HG02588 (cell line): Measurements from ENCODE around the gene CCDC12.
"Not testable (repeated sequence)": the region's sequence is repeated elsewhere in the genome, so short reads cannot be mapped to it uniquely, and the experiment has no call there.

Experiments
- ATAC-seq: cut with Tn5 transposase; IDR thresholded peaks from one replicate; pipeline ENCODE4 v1.9.1; 2021; ENCODE audit warnings: mild to moderate bottlenecking, moderate library complexity; ENCODE audit not compliant: unreplicated experiment

CCDC12 gene

DNA sequence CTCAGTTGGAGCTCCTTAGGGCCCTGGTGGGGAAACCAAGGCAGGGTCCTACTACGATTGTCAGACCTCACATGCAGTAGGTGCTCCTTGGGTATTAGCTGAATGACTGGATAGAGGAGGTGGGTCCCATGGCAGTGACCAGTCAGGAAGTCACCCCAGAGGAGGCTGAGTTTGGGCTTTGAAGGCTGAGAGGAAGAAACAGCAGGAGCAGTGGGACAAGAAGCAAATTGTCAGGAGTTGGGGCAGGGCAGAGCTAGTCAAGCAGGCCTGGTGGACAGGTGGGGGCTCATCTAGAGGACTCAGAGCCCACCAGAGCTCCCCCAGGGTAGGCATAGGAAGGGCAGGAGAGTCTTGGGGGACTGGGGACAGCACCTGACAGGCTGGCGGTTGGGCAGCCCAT is 6.0 kb upstream of the CCDC12 start:
- no peak for ATAC-seq

DNA sequence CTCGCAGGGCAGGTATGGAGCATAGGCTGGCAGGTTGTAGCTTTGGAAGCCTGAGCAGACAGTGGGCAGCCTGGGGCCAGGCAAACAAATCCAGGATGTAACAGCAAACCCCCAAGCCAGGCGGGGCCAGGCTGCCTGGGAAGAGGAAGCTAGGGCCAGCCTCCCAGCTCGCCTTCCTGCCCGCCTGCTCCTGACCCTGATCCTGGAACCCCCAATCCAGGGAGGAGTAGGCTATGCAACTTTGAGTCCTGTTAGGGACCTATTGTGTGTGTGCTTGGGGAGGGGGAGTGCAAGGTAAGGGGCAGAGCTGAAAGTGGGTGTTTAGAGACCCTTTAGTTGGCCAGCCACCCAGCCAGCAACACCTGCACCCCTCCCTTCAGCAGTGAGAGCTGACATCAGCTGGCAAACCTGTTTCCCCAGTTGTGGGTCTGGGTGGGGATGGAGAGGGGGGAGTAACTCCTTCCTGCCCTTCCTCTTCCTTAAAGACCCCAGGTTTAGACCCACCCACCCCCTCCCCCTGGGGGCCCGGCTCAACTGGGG is 5.5 kb upstream of the CCDC12 start:
- no peak for ATAC-seq

DNA sequence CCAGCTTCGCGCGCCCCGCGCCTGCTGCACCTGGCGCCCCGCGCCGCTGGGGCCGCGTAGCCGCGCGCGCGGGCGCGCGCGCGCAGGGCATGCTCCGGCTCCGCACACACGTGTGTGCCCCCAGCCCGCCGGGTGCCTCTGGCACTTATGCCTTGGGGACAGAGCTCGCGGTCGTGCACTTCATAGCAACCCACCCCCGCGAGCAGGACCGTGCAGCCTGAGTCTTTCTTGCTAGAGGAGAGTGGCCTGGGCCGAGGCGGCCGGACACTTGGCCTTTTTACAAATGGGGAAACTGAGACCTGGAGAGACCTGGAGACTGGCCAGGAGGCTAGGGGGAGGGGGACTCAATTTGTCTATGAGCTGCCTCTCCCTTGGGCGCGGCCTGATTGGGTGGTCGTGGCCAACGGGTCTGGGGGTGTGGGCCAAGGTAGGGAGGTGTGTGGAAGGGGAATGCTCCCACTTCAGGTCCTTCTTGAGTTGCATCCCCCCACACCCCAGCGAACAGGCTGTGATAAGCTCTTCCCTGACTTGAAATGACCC is 3.5 kb upstream of the CCDC12 start:
- peak; percentile 7 for ATAC-seq

DNA sequence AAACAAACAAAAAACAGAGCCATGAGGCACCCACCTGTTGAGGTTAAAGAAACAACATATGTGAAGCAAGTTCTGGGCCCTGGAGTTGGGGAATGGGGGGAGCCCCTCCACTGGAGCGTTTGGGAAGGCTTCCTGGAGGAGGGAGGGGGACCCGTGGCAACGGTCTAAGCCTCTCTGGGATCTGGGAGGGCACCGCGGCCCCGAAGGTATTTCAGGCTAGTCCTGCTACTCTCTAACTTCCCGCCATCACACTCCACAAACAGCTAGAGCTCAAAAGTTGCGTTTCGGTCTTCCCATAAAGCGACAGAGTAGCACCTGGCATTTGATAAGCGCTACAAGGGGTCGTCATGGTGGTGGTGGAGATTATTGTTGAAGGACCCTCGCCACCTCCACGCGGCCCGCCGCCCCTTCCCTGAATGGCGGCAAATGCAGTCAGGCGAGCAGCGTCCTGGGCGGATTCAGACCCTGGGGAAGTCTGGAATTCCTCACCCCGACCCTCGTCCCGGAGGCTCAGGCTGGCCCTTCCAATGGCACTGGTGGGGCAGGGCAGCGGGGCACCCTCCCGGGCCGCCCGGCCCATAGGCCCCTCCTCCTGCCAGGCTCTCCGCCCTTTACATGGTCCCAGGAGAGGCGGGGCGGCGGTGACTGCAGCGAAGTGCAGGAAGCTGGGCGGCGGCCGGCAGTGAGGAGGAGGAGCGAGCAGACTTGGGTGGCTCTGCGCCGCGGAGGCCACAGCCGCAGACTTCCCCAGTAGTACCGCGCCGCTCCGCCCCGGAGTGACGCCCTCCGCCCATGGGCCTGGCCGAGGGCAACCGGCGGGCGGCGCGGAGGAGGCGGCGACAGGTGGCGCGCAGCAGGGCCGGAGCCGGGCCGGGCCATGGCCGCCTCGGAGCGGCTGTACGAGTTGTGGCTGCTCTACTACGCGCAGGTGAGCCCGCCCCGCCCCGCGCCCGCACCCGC is 2.7 kb upstream of the CCDC12 start, which contains the start of gene NBEAL2:
Gene NBEAL2, plus strand, starts transcription at position 682 of the 960 bp plus-strand sequence. Its CDS starts 196 bp downstream, at position 878.
- peak; percentile 66 for ATAC-seq

DNA sequence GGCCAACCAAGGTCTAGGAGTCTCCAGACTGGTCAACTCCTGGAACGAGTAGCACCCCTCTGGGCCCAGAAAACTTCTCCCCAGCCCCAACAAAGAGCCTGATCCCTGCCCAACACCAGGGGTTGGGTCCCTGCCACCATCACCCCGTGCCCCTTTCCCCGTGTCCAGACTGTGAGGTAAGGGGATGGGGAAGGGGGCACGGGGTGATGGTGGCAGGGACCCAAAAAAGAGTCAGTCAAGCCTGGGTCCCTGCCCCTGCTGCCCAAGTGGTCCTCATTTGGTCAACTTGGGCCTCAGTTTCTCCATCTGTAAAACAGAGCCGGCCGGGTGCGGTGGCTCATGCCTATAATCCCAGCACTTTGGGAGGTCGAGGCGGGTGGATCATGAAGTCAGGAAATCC is 1.8 kb upstream of the CCDC12 start:
- ATAC-seq, result no peak

DNA sequence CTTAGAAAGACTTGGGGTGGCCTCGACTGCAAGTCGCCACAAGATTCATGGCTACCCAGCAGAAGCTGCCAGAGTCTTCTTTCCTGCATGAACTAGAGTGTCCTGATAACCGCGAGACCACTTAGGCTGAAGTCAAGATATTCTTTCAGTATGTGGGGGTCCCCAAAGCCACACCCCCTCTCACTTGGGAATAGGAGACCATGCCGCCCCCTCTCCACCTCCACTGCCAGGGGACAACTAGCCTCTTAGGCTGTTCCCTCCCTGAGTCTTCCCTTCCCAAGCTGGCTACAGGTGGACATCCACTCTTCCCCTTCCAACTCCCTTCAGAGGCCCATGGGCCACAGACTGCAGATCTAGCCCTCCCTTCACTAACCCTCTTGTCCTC is 1.3 kb upstream of the CCDC12 start:
- ATAC-seq, result no peak

DNA sequence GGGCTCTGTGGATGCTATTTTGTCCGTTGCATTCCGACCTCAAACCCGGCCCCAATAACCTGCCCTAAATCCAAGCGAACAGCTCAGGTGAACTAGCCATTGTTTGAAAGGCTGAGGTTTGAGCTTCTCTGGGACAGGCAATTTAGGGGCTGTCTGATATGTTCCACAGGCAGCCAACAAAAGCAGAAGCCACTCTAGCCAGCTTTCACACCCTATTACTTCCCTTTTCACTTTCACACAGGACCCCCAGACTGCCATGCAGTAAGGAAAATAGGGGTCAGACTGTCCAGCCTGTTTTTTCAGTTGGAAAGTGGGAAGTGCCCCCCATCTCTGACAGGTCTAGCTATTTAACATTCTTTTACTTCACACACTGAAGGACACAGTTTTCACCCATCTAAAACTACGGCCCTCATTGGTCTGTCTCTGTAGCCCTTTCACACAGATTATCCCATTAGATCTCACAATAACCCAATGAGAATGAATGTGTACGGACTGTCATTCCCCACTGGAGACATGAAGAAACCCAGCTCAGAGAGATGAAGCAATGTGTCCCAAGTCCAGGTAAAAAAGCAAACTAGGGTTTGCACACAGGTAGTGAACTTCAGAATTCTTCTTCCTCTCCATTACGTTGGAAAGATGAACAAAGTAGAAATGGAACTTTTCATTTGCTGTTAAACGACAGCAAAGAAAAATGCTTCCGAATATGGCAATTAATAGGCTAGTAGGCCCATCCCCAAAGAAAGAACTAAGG is 1.9 kb downstream of the CCDC12 start:
- ATAC-seq, result no peak

DNA sequence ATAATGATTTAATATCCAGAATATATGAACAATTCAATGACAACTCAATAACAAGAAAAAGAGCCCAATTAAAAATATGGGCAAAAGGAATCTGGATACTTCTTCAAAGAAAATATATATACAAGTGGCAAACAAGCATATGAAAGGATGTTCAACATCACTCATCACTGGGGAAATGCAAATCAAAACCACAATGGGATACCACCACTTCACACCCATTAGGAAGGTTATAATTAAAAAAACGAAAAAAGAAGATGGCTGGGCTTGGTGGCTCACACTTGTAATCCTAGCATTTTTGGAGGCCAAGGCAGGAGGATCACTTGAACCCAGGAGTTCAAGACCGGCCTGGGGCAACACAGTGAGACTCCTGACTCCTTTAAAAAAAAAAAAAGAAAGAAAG is 4.1 kb downstream of the CCDC12 start:
- ATAC-seq, result no peak

DNA sequence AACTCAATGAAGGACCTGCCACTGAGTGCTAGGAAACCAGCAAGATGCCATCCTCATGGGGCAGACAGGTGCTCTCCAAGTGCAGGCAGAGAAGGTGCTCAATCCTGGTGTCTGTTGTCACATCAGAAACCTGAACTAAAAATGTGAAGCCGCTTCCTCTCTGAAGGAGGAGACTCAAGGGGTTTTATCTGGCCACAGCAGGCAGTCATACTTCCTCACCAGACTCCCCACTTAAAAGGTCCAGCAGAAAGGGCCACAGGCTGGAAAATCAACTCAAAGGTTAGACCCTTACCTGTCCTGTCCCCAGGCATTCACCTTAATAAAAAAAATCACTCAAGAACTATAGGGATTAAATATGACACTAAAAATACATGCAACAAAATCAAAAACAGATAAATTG is 4.8 kb downstream of the CCDC12 start:
- no peak for ATAC-seq

DNA sequence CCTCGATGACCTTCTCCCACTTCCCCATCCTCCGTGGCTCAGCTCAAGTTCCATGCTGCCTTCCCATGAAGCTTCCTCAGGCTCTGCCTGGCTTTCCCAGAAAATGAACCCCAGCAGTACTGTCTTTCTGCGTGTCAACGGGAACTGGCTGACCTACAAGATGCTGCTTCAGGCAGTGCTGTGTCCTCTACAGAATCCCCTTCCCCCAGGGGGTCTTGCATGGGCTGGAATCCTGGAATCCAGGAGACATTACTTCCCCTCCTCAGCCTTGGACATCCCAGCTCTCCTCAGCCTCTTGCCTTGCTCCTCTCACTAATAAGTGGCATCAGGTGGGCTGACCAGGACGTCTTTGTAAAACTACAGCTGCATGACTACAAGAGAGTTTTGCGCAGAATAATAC is 5.4 kb downstream of the CCDC12 start:
- ATAC-seq, result no peak

DNA sequence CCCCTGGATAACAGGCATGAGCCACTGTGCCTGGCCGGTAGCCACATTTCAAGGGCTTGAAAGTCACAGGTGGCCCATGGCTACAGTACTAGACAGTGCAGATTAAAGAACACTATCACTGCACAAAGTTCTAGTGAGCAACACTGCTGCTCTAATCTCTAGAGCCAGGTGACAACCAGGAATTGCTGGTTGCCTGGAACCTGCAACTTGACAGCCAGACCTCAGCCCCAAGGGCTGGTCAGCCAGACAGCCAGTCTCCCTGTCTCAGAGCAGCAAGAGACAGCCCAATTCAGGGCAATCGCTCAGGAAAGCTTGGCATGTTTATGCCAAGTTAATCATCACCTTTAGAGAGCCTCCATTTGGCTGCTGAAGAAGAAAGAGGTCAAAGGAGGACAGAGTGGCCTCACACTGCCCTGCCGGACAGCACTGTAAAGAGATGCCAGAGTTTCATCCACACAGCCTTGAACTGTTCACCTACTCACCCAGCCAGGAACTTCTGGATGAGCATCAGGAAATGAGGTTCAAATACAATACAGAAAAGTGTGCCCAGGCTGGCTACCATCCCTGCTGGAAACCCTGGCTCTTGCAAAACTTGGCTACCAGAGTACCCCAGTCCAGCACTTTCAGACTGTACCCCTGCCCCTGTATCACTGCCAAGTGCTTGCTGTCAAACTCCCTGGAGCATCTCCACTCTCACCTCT is 6.0 kb downstream of the CCDC12 start:
- ATAC-seq, result no peak

DNA sequence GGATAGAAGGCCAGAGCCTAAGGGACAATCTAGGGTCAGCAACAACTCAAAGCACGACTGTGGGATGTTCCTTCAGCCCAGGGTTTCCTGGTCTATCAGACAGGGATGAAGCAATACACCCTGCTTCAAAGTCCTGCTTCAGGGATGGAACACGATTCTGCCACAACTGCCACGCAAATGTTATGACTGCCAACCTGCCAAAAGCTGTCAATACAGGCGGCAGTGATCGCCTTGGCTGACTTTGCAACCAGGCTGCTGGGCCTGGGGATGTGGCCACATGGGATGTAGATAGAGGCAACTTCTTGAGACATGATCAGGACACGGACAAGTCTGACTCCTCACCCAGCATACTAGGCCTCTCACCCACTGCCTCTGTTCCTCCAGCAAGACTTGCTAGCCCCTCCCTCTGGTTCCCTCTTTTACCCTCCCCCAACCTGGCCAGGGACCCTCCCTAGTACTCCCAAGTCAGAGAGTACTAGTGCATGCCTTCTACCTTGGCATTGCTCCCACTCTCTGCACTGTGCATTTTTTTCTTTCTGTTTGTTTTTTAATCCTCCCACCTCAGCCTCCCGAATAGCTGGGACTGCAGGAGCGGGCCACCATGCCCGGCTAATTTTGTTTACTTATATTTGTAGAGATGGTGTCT is 7.6 kb downstream of the CCDC12 start:
- no peak for ATAC-seq

DNA sequence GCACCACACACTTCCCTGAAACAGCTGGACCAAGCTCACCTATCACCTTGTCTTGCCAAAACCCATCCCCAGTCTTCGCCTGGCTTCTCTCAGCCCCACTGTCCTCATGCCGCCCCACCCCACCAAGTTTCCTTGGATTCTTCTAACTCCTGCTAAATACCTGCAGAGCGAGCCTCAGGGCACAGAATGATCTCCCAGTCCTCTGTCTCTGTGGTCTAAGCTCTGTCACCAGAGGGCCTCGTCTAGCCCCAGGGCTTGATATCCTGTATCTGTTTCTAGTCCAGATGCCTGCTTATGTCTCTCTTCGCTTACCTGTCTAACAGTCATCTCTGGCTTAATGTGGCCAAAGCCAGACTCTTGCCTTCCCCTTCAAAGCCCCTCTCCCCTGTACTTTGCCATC is 9.7 kb downstream of the CCDC12 start:
- ATAC-seq, result no peak

DNA sequence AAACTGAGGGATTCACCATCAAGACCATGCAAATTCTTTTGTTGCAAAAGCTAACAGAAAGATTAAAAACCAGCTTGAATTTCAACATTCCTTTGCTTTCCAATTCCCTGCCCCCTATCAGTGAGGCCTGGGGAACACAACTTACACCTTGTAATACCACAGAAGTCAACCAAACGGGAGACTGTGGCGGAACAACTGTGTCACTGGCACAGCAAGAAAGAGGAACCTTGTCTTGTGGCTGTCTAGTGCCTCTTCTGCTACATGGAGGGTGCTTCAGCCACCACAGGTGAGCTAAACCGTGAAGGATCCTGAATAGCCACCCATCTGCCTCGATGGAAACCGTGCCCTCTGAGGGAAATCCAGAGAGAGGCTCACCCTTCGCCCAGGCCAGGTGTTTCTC is 11.4 kb downstream of the CCDC12 start:
- no peak for ATAC-seq

DNA sequence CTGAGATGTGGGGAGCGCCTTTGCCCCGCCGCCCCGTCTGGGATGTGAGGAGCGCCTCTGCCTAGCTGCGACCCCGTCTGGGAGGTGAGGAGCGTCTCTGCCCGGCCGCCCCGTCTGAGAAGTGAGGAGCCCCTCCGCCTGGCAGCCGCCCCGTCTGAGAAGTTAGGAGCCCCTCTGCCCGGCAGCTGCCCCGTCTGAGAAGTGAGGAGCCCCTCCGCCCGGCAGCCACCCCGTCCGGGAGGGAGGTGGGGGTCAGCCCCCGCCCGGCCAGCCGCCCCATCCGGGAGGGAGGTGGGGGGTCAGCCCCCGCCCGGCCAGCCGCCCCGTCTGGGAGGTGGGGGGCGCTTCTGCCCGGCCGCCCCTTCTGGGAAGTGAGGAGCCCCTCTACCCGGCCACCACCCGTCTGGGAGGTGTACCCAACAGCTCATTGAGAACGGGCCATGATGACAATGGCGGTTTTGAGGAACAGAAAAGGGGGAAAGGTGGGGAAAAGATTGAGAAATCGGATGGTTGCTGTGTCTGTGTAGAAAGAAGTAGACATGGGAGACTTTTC is 12.4 kb downstream of the CCDC12 start:
- not testable (repeated sequence) for ATAC-seq

DNA sequence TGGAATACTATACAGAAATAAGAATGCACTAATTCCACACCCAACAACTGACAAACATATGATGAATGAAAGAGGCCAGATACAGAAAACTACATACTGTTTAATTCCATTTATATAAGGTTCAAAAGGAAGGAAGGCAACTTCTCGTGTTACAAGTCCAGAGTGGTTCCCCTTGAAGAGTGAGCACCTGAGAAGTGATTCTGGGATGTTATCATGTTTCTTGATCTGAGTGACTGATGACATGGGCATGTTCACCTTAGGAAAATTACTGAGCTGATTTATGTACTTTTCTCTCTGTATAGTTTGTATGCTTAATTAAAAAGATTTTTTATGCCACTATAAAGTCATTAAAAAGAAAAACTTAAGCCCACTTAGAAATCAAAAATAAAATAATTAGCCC is 13.6 kb downstream of the CCDC12 start:
- no peak for ATAC-seq

DNA sequence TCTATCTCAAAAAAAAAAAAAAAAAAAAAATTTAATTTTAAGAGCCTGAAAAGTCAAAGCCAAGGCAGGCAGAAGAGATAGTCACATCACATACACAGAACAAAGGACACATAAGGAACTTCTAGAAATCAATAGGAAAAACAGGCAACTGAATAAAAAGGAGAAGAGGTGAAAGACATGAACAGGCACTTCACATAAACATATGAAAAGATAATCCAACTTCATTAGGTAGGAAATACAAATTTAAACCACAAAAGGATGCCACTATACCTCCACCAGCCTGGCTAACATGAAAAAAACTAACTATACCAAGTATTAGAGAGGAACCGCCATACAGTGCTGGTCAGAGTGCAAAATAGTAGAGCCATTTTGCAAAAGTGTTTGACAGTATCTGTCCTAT is 14.1 kb downstream of the CCDC12 start:
- no peak for ATAC-seq

DNA sequence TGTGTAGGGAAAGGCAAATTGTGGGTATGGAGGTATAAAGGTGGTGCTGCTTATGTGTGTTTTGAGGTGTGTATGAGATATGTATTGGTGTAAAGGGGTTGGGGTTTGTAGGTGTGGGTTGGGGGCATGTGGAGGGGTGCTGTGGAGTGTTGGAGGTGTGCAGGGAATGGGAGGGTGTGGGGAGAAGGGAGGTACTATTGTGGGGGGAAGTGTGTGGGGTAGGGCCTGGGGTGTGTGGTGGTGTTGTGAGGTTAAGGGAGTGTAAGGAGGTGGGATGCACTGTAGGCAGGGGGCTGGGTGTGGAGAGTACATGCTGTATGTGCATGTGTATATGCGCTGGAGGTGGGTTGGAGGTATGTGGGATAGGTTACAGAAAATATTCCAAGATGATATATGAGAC is 15.7 kb downstream of the CCDC12 start:
- no peak for ATAC-seq

DNA sequence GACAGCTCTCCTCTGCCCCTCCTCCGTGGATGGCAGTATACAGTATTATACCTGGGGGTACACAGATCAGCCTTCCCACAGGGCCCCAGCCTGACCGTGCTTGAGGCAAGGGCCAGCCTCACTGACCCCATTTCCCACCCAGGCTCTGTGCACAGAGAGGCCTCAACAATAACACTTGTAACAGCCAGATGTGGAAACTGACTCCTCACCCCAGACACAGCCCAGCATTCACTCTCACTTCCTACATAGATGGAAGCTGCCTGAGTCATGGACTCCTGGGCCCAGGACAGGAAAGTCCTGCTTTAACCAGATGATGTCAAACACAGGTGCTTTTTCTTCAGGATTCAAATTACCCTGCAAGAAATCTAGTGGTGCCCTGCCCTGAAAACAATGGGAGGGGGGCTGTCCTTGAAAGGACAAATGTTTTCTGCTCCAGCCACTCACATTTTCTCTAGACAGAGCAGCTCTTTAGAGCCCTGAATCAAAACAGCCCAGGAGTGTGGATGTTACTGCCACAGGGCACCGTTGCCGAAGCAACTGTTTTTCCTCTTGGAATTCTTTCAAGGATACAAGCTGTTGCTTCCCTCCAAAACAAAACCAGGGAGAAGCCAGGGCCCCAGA is 16.4 kb downstream of the CCDC12 start:
- ATAC-seq, result no peak

DNA sequence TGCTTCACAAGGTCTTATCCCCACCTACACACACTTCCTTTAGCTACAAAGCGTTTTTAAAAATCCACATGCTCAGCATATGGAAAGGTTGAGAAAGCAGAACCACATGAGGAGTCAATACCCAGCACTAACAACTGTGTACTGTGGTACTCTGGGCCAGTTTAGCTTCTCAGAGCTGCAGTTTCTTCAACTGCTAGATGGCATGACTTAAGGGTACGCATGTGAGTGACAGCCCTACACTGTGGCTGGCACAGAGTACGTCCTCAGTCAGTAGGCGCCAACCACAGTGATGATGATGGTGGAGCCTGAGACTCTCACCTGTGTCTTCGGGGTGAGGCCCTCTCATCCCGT is 17.4 kb downstream of the CCDC12 start:
- ATAC-seq, result no peak
